Measurements from ENCODE around the gene ESAM.
A peak's percentile ranks its signal among the peaks of the same experiment; 100 is the strongest.

ESAM gene

GRCh38 chr11:124769806-124770774 is 8.0 kb upstream of the ESAM start:
- no peak for DNase-seq

- DNase-seq: no peak
Measured at GRCh38 chr11:124768914-124769313, 6.8 kb upstream of the ESAM start.

- DNase-seq: no peak
Measured at GRCh38 chr11:124766156-124766555, 4.1 kb upstream of the ESAM start.

- DNase-seq: peak in 1 of 2 experiments; percentile 20
Measured at GRCh38 chr11:124763156-124763947, 1.3 kb upstream of the ESAM start.

GRCh38 chr11:124762624-124763155 is 600 bp upstream of the ESAM start:
- DNase-seq: no peak

- no peak for DNase-seq
Measured at GRCh38 chr11:124761301-124762104, 587 bp downstream of the ESAM start.

GRCh38 chr11:124760806-124761205 is 1.3 kb downstream of the ESAM start:
- DNase-seq: no peak

- no peak for DNase-seq
Measured at GRCh38 chr11:124760205-124760652, 1.9 kb downstream of the ESAM start.

GRCh38 chr11:124759266-124760204 is 2.6 kb downstream of the ESAM start:
- no peak for DNase-seq

GRCh38 chr11:124758355-124759265 is 3.5 kb downstream of the ESAM start:
- DNase-seq: no peak

- DNase-seq: no peak
Measured at GRCh38 chr11:124757320-124757719, 4.8 kb downstream of the ESAM start.

GRCh38 chr11:124756753-124757227 is 5.3 kb downstream of the ESAM start:
- DNase-seq: no peak

- DNase-seq: no peak
Measured at GRCh38 chr11:124756033-124756752, 5.9 kb downstream of the ESAM start.

GRCh38 chr11:124754710-124755109 is 7.4 kb downstream of the ESAM start:
- DNase-seq: no peak

- DNase-seq: no peak
Measured at GRCh38 chr11:124754309-124754708, 7.8 kb downstream of the ESAM start.

GRCh38 chr11:124753624-124754023 is 8.5 kb downstream of the ESAM start:
- no peak for DNase-seq

GRCh38 chr11:124753205-124753604 is 8.9 kb downstream of the ESAM start:
- DNase-seq: no peak

- no peak for DNase-seq
Measured at GRCh38 chr11:124752471-124753102, 9.5 kb downstream of the ESAM start.
